Trophoblast cell (in vitro differentiated cells and primary cell): ENCODE results near the gene CCSAP.
A peak's percentile ranks its signal among the peaks of the same experiment; 100 is the strongest.

ENCODE experiments used
- DNase-seq, 2 donors: peaks; one replicate each; pipeline ENCODE4 v3.0.0-alpha.2; 2016
- H2AFZ ChIP-seq: 2 replicates; pipeline ENCODE4 v1.6.1; 2013; ENCODE audit warnings: low read length, moderate library complexity, mild to moderate bottlenecking; ENCODE audit not compliant: insufficient read depth, poor library complexity
- H2AK5ac ChIP-seq: 2 replicates; pipeline ENCODE4 v1.6.1; 2013; ENCODE audit warnings: mild to moderate bottlenecking, low read length
- H2BK120ac ChIP-seq: 2 replicates; pipeline ENCODE4 v1.6.1; 2013; ENCODE audit warnings: low read length, mild to moderate bottlenecking, moderate library complexity; ENCODE audit not compliant: insufficient read depth, poor library complexity
- H2BK12ac ChIP-seq: 2 replicates; pipeline ENCODE4 v1.6.1; 2013; ENCODE audit warnings: mild to moderate bottlenecking, low read length, moderate library complexity
- H2BK5ac ChIP-seq: 2 replicates; pipeline ENCODE4 v1.6.1; 2013; ENCODE audit warnings: low read length, low read depth, moderate library complexity, mild to moderate bottlenecking; ENCODE audit not compliant: poor library complexity
- H3K14ac ChIP-seq: 2 replicates; pipeline ENCODE4 v1.6.1; 2013; ENCODE audit warnings: mild to moderate bottlenecking, low read length
- H3K18ac ChIP-seq: 2 replicates; pipeline ENCODE4 v1.6.1; 2013; ENCODE audit warnings: mild to moderate bottlenecking, low read length
- H3K23ac ChIP-seq: 2 replicates; pipeline ENCODE4 v1.6.1; 2013; ENCODE audit warnings: low read length
- H3K27ac ChIP-seq: 2 replicates; pipeline ENCODE4 v1.5.1; 2013; ENCODE audit warnings: low read depth, mild to moderate bottlenecking, inconsistent platforms, low read length, moderate library complexity
- H3K27me3 ChIP-seq: 2 replicates; pipeline ENCODE4 v1.6.1; 2013; ENCODE audit warnings: inconsistent platforms, mild to moderate bottlenecking, low read length, moderate library complexity; ENCODE audit not compliant: insufficient read depth
- H3K36me3 ChIP-seq, 2 experiments: 1 replicate in 1 of 2; 2 replicates in 1 of 2; pipeline ENCODE4 v1.6.1; 2013; ENCODE audit warnings: low read length in 2 of 2, mild to moderate bottlenecking in 2 of 2, moderate library complexity in 1 of 2; ENCODE audit not compliant: insufficient read depth in 2 of 2, control insufficient read depth in 1 of 2
- H3K4ac ChIP-seq: 2 replicates; pipeline ENCODE4 v1.6.1; 2013; ENCODE audit warnings: low read depth, mild to moderate bottlenecking, low read length, moderate library complexity
- H3K4me1 ChIP-seq, 2 experiments: 1 replicate in 1 of 2; 2 replicates in 1 of 2; pipeline ENCODE4 v1.6.1; 2013; ENCODE audit warnings: low read length in 2 of 2, mild to moderate bottlenecking in 2 of 2, moderate library complexity in 1 of 2; ENCODE audit not compliant: insufficient read depth in 2 of 2, control insufficient read depth in 1 of 2
- H3K4me2 ChIP-seq: 2 replicates; pipeline ENCODE4 v1.6.1; 2013; ENCODE audit warnings: inconsistent platforms, mild to moderate bottlenecking, low read length, moderate library complexity
- H3K4me3 ChIP-seq: 2 replicates; pipeline ENCODE4 v1.5.1; 2013; ENCODE audit warnings: mild to moderate bottlenecking, low read depth, low read length, inconsistent platforms
- H3K79me1 ChIP-seq: one replicate; pipeline ENCODE4 v1.6.1; 2013; ENCODE audit warnings: low read length
- H3K79me2 ChIP-seq: 2 replicates; pipeline ENCODE4 v1.6.1; 2013; ENCODE audit warnings: low read length, mild to moderate bottlenecking; ENCODE audit not compliant: control insufficient read depth, insufficient read depth, poor library complexity
- H3K9ac ChIP-seq: 2 replicates; pipeline ENCODE4 v1.6.1; 2013; ENCODE audit warnings: mild to moderate bottlenecking, low read length
- H3K9me3 ChIP-seq: 2 replicates; pipeline ENCODE4 v1.6.1; 2013; ENCODE audit warnings: low read depth, mild to moderate bottlenecking, control low read depth, inconsistent platforms, low read length; ENCODE audit not compliant: insufficient read depth
- H4K12ac ChIP-seq: 2 replicates; pipeline ENCODE4 v1.6.1; 2013; ENCODE audit warnings: low read depth, mild to moderate bottlenecking, low read length, moderate library complexity
- H4K8ac ChIP-seq: 2 replicates; pipeline ENCODE4 v1.6.1; 2013; ENCODE audit warnings: low read depth, mild to moderate bottlenecking, low read length, moderate library complexity
- H4K91ac ChIP-seq: one replicate; pipeline ENCODE4 v1.6.1; 2013; ENCODE audit warnings: low read depth, mild to moderate bottlenecking, low read length, moderate library complexity
- WGBS: extraction: QIAGEN DNeasy Blood & Tissue Kit; methylation state at CpG from one replicate; pipeline ENCODE4 v1.1.7; 2013; ENCODE audit warnings: missing lambda C conversion rate; ENCODE audit not compliant: insufficient read length, insufficient coverage; ENCODE audit errors: extremely low coverage; 5-methylcytosine and 5-hydroxymethylcytosine counted together

CCSAP gene

GRCh38 chr1:229297746-229298145, 45.1 kb downstream of the CCSAP start:
- Histone ChIP-seq H4K12ac (no peak overlapping the region), H2AK5ac (no peak overlapping the region), H3K27ac (no peak overlapping the region), H3K79me2 (no peaks in the 10 kb centered on the region), H2BK12ac (no peak overlapping the region), H3K4ac (no peak overlapping the region), H3K36me3 (peaks cover 7 to 16% of the 10 kb centered on the region in 2 experiments), H3K23ac (no peak overlapping the region), H4K91ac (no peak overlapping the region), H4K8ac (no peak overlapping the region), H2BK120ac (no peak overlapping the region), H3K4me3 (no peak overlapping the region), H3K79me1 (peaks cover 3% of the 10 kb centered on the region), H3K4me2 (no peak overlapping the region), H3K4me1 (peaks cover 0 to 4% of the 10 kb centered on the region in 2 experiments), H3K9me3 (no peaks in the 10 kb centered on the region), H3K9ac (no peak overlapping the region), H2BK5ac (no peak overlapping the region), H2AFZ (no peak overlapping the region), H3K14ac (no peak overlapping the region), H3K27me3 (no peaks in the 10 kb centered on the region), H3K18ac (no peak overlapping the region)
- no peak for DNase-seq
- WGBS, result no CpG with 5 or more reads among the region's 1 CpG

- Histone ChIP-seq H2AK5ac (no peak overlapping the region), H2BK12ac (no peak overlapping the region), H3K79me2 (no peaks in the 10 kb centered on the region), H3K4me1 (peaks cover 0 to 4% of the 10 kb centered on the region in 2 experiments), H2AFZ (no peak overlapping the region), H3K9me3 (no peaks in the 10 kb centered on the region), H3K14ac (no peak overlapping the region), H3K9ac (no peak overlapping the region), H2BK5ac (no peak overlapping the region), H4K91ac (no peak overlapping the region), H3K27ac (no peak overlapping the region), H2BK120ac (no peak overlapping the region), H3K36me3 (peaks cover 6 to 16% of the 10 kb centered on the region in 2 experiments), H3K23ac (no peak overlapping the region), H4K12ac (no peak overlapping the region), H3K4me2 (no peak overlapping the region), H4K8ac (no peak overlapping the region), H3K4ac (no peak overlapping the region), H3K27me3 (no peaks in the 10 kb centered on the region), H3K18ac (peak overlapping the region; percentile 8), H3K79me1 (peaks cover 3% of the 10 kb centered on the region), H3K4me3 (no peak overlapping the region)
- no CpG with 5 or more reads among the region's 3 CpGs for WGBS
- DNase-seq, result peak; percentile 82 to 90
These were observed 46.3 kb downstream of the CCSAP start for GRCh38 chr1:229296541-229296941.

- H3K79me2 ChIP-seq, result no peaks in the 10 kb centered on the region
- no peak overlapping the region for H3K4me2 ChIP-seq
- no peak overlapping the region for H4K12ac ChIP-seq
- no peaks in the 10 kb centered on the region for H3K9me3 ChIP-seq
- H3K4ac ChIP-seq, result no peak overlapping the region
- no peak overlapping the region for H2AFZ ChIP-seq
- no peak overlapping the region for H4K91ac ChIP-seq
- no peak overlapping the region for H3K14ac ChIP-seq
- no peak overlapping the region for H3K4me3 ChIP-seq
- no peak overlapping the region for H3K9ac ChIP-seq
- no peak overlapping the region for H2BK12ac ChIP-seq
- DNase-seq, result no peak
- H3K79me1 ChIP-seq, result peaks cover 3% of the 10 kb centered on the region
- H3K27ac ChIP-seq, result no peak overlapping the region
- H3K23ac ChIP-seq, result no peak overlapping the region
- H3K36me3 ChIP-seq, result peaks cover 4 to 16% of the 10 kb centered on the region in 2 experiments
- H3K18ac ChIP-seq, result no peak overlapping the region
- no peaks in the 10 kb centered on the region for H3K27me3 ChIP-seq
- peaks cover 0 to 4% of the 10 kb centered on the region in 2 experiments for H3K4me1 ChIP-seq
- no CpG with 5 or more reads among the region's 11 CpGs for whole genome bisulfite sequencing
- H2BK5ac ChIP-seq, result no peak overlapping the region
- no peak overlapping the region for H2BK120ac ChIP-seq
- H2AK5ac ChIP-seq, result no peak overlapping the region
- H4K8ac ChIP-seq, result no peak overlapping the region
These were observed 47.1 kb downstream of the CCSAP start for GRCh38 chr1:229295745-229296144.

DNA sequence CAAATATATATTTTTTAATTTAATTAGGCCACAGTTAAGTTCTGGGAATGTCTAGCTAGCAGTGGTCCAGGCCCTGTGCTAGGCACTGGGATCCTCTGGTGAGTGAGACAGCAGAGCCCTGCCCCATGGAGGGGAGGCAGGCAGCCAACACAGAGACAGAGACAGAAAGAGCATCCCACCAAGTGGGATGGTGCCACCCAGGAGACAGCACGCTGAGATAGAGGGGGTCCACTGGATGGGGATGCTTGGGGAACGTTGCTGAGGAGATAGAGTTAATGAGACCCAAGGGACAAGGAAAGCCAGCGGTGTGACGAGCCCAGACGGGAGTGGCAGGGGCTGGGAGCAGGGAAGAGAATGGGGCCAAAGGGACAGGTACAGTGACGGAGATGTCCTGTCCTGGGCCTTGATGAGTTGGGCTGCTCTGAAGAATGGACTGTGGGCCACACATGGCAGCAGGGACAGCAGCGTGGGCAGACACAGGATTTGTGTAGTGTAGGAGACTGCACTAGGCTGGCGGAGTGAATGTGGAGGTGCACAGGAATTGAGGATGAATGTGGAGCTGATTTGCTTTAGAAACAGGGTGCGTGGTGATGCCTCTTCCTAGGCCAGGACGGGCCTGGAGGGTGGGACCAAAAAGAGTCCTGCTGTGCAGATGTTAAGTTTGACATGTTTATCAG, 49.2 kb downstream of the CCSAP start:
- H3K4me1 ChIP-seq, result peaks cover 0 to 4% of the 10 kb centered on the region in 2 experiments
- DNase-seq, result no peak
- no peak overlapping the region for H2BK120ac ChIP-seq
- no peak overlapping the region for H4K12ac ChIP-seq
- H2BK5ac ChIP-seq, result no peak overlapping the region
- no CpG with 5 or more reads among the region's 10 CpGs for WGBS
- no peak overlapping the region for H2AK5ac ChIP-seq
- no peak overlapping the region for H3K4me3 ChIP-seq
- no peak overlapping the region for H2BK12ac ChIP-seq
- no peak overlapping the region for H3K4ac ChIP-seq
- no peak overlapping the region for H4K91ac ChIP-seq
- H3K79me1 ChIP-seq, result peaks cover 3% of the 10 kb centered on the region
- no peaks in the 10 kb centered on the region for H3K79me2 ChIP-seq
- no peak overlapping the region for H3K27ac ChIP-seq
- no peaks in the 10 kb centered on the region for H3K27me3 ChIP-seq
- H3K4me2 ChIP-seq, result no peak overlapping the region
- peaks cover 2 to 6% of the 10 kb centered on the region in 2 experiments for H3K36me3 ChIP-seq
- no peak overlapping the region for H3K9ac ChIP-seq
- no peak overlapping the region for H2AFZ ChIP-seq
- no peaks in the 10 kb centered on the region for H3K9me3 ChIP-seq
- no peak overlapping the region for H3K14ac ChIP-seq
- no peak overlapping the region for H3K18ac ChIP-seq
- H4K8ac ChIP-seq, result no peak overlapping the region
- no peak overlapping the region for H3K23ac ChIP-seq
